Tibial artery (tissue), 4 donors: Measurements from ENCODE around the gene ZNF714.

ENCODE experiments used
- DNase-seq, 2 donors: peaks; one replicate each; pipeline ENCODE4 v3.0.0-alpha.2; 2019
- H3K27ac ChIP-seq, 2 donors: fragments of 200-600 bp; sonication (generic) in 1 of 2; 1 replicate in 1 of 2; 2 replicates in 1 of 2; pipeline ENCODE4 v1.5.1; 2018 to 2019; ENCODE audit warnings: mild to moderate bottlenecking in 1 of 2
- H3K27me3 ChIP-seq, 2 donors: fragments of 200-600 bp; sonication (generic) in 1 of 2; one replicate each; pipeline versions ENCODE4 v1.5.1 to v1.6.0; 2016 to 2019
- H3K36me3 ChIP-seq, 3 donors: fragments of 200-600 bp; sonication (generic) in 2 of 3; one replicate each; pipeline ENCODE4 v1.5.1; 2016 to 2019; ENCODE audit warnings: mild to moderate bottlenecking in 2 of 3
- H3K4me1 ChIP-seq, 4 donors: fragments of 200-600 bp; sonication (generic) in 2 of 4; 1 replicate in 3 of 4; 2 replicates in 1 of 4; pipeline ENCODE4 v1.5.1; 2016 to 2019
- H3K4me3 ChIP-seq, 2 donors: fragments of 200-600 bp; sonication (generic) in 1 of 2; 1 replicate in 1 of 2; 2 replicates in 1 of 2; pipeline ENCODE4 v1.5.1; 2018 to 2019; ENCODE audit warnings: mild to moderate bottlenecking in 2 of 2
- H3K9me3 ChIP-seq, 3 donors: fragments of 200-600 bp; sonication (generic) in 1 of 3; one replicate each; pipeline ENCODE4 v1.5.1; 2016 to 2019
- intact Hi-C: fragments of 100-400 bp; cut with DNase I; formaldehyde crosslinking; loops from one replicate; pipeline ENCODE4 v1.15.0; 2023; ENCODE audit warnings: low total_unique reads
- TF ChIP-seq, protein P1 (sequence below), 2 experiments: fragments of 200-600 bp in 1 of 2; fragments of 450-650 bp in 1 of 2; IDR thresholded peaks; one replicate each; pipeline ENCODE4 v1.5.1; 2017 to 2019; ENCODE audit warnings: antibody characterized with exemption in 2 of 2, mild to moderate bottlenecking in 1 of 2, moderate library complexity in 1 of 2

Gene ZNF714

DNA sequence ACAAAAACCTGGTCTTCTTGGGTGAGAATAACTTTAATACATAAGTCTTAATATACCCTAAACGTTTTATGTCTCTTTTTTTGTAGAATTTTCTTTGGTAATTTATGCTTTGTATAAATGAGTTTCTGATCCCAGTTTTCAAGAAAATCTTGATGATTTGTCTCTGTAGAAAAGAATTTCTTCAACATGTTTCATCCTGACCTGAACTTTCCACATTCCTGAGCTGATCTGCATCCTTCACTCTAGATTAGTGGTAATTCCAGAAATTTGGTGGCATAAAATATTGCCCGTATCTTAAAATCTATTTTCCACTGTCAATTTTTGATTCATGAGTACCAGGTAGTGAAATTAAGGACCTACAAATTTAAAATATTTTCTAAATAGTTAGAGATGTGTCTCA, 16.3 kb downstream of the ZNF714 start:
- Histone ChIP-seq H3K27ac (no peak overlapping the region), H3K4me3 (no peak overlapping the region), H3K4me1 (no peaks in the 10 kb centered on the region), H3K36me3 (no peaks in the 10 kb centered on the region), H3K9me3 (no peaks in the 10 kb centered on the region), H3K27me3 (no peaks in the 10 kb centered on the region)
- intact Hi-C loops = no loop called here
- TF ChIP-seq, protein P1, sequence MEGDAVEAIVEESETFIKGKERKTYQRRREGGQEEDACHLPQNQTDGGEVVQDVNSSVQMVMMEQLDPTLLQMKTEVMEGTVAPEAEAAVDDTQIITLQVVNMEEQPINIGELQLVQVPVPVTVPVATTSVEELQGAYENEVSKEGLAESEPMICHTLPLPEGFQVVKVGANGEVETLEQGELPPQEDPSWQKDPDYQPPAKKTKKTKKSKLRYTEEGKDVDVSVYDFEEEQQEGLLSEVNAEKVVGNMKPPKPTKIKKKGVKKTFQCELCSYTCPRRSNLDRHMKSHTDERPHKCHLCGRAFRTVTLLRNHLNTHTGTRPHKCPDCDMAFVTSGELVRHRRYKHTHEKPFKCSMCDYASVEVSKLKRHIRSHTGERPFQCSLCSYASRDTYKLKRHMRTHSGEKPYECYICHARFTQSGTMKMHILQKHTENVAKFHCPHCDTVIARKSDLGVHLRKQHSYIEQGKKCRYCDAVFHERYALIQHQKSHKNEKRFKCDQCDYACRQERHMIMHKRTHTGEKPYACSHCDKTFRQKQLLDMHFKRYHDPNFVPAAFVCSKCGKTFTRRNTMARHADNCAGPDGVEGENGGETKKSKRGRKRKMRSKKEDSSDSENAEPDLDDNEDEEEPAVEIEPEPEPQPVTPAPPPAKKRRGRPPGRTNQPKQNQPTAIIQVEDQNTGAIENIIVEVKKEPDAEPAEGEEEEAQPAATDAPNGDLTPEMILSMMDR (IDR thresholded peaks at IDR 0.05) = no peak
- no peak for DNase-seq

DNA sequence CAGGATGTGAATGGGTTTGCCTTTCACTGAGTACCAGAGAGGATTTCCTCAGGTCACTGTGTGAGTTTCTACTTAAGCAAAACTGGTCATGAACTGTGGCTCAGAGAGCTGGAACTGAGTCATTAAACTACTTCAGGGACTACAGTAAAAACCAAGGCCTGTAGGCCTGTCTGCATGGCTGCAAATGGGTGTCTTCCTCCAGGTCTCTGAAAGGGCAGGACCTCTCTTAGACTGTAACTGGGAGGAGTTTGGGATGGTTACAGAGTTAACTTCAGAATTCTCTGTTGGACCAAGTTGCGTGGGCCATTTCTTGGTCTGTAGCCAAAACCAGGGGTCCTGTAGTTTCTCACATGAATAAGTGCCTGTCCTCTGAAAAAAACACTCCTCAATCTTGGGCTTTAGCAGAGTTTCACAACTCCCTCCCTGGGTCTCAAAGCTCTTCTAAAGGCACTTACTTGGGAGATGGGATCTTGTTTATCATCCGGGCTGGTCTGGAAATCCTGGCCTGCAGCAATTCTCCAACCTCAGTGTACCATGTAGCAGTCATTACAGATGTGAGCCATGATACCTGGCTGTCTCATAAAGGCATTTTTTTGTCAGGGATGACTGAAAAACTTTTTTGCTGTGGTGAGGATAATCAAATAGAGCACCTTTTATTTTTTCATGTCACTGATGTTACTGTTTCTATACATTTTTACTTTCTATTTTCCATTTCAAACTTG, 19.7 kb downstream of the ZNF714 start:
- no peaks in the 10 kb centered on the region for H3K9me3 ChIP-seq
- intact Hi-C loops = no loop called here
- no peaks in the 10 kb centered on the region for H3K27me3 ChIP-seq
- H3K4me3 ChIP-seq = no peak overlapping the region
- H3K4me1 ChIP-seq = no peaks in the 10 kb centered on the region
- H3K36me3 ChIP-seq = peaks cover 0 to 7% (median 0%) of the 10 kb centered on the region in 3 donors
- no peak overlapping the region for H3K27ac ChIP-seq
- DNase-seq = no peak
- TF ChIP-seq, protein P1 (IDR thresholded peaks at IDR 0.05) = no peak

DNA sequence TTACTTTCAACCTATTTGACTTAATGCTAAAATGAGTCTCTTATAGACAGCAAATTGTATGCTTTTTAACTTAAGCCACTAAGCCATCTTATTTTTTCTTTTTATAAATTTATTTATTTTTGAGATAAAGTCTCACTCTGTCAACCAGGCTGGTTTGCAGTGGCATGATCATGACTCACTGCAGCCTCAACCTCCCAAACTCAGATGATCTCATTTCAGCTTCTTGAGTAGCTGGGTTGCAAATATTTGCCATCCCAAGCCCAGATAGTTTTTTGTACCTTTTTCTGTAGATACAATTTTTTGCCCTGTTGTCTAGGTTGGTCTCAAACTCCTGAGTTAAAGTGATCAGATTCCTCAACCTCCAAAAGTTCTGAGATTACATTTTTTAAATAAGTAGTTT, 27.1 kb downstream of the ZNF714 start:
- Histone ChIP-seq H3K4me3 (no peak overlapping the region), H3K36me3 (peaks cover 8 to 18% (median 14%) of the 10 kb centered on the region in 3 donors), H3K27me3 (no peaks in the 10 kb centered on the region), H3K27ac (no peak overlapping the region), H3K4me1 (no peaks in the 10 kb centered on the region), H3K9me3 (peaks cover 0 to 14% (median 0%) of the 10 kb centered on the region in 3 donors)
- intact Hi-C loops = no loop called here
- DNase-seq = no peak
- TF ChIP-seq, protein P1 (IDR thresholded peaks at IDR 0.05) = no peak

DNA sequence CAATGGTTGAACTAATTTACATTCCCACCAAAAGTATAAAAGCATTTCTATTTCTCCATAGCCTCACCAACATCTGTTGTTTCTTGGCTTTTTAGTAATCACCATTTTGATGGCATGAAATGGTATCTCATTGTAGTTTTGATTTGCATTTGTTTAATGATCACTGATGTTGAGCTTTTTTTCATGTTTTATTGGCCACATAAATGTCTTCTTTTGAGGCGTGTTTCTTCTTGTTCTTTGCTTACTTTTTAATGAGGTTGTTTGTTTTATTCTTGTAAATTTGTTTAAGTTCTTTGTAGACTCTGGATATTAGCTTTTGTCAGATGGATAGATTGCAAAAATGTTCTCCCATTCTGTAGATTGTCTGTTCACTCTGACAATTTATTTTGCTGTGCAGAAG, 28.2 kb downstream of the ZNF714 start:
- TF ChIP-seq, protein P1 (IDR thresholded peaks at IDR 0.05) = no peak
- Histone ChIP-seq H3K4me1 (no peaks in the 10 kb centered on the region), H3K36me3 (peaks cover 8 to 25% (median 18%) of the 10 kb centered on the region in 3 donors), H3K27ac (no peak overlapping the region), H3K4me3 (no peak overlapping the region), H3K27me3 (no peaks in the 10 kb centered on the region), H3K9me3 (peaks cover 0 to 19% (median 0%) of the 10 kb centered on the region in 3 donors)
- intact Hi-C loops = no loop called here
- DNase-seq = no peak

DNA sequence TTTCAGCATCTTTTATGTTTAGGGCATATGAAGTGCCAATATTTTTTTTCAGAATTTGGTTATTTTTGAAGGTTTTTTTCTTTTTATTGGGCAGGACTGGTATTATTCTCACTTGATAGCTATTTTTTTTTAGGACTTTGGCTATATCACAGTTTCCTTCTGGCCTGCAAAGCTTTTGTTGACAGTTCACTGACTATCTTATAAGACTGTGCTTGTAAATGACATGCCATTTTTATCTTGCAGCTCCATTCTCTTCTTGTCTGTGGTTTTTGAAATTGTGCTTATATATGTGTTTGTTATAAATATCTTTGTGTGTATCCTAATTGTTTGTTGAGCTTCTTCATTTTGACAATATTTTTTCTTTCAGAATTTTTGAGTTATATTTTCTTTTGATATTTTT, 33.4 kb downstream of the ZNF714 start:
- Histone ChIP-seq H3K27me3 (no peaks in the 10 kb centered on the region), H3K4me1 (no peaks in the 10 kb centered on the region), H3K27ac (no peak overlapping the region), H3K36me3 (peaks cover 12 to 46% (median 24%) of the 10 kb centered on the region in 3 donors), H3K4me3 (no peak overlapping the region), H3K9me3 (peaks cover 0 to 19% (median 0%) of the 10 kb centered on the region in 3 donors)
- no peak for DNase-seq
- intact Hi-C loops = no loop called here
- TF ChIP-seq, protein P1 (IDR thresholded peaks at IDR 0.05) = no peak
